CD1c-positive myeloid dendritic cell (primary cell): ENCODE measurements around the gene SSTR4.
"Not testable (repeated sequence)": the region's sequence is repeated elsewhere in the genome, so short reads cannot be mapped to it uniquely, and the experiment has no call there.

Experiments
- DNase-seq: peaks from one replicate; pipeline ENCODE4 v3.0.0-alpha.2; 2016; ENCODE audit errors: extremely low spot score

Gene SSTR4, protein sequence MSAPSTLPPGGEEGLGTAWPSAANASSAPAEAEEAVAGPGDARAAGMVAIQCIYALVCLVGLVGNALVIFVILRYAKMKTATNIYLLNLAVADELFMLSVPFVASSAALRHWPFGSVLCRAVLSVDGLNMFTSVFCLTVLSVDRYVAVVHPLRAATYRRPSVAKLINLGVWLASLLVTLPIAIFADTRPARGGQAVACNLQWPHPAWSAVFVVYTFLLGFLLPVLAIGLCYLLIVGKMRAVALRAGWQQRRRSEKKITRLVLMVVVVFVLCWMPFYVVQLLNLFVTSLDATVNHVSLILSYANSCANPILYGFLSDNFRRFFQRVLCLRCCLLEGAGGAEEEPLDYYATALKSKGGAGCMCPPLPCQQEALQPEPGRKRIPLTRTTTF

DNA sequence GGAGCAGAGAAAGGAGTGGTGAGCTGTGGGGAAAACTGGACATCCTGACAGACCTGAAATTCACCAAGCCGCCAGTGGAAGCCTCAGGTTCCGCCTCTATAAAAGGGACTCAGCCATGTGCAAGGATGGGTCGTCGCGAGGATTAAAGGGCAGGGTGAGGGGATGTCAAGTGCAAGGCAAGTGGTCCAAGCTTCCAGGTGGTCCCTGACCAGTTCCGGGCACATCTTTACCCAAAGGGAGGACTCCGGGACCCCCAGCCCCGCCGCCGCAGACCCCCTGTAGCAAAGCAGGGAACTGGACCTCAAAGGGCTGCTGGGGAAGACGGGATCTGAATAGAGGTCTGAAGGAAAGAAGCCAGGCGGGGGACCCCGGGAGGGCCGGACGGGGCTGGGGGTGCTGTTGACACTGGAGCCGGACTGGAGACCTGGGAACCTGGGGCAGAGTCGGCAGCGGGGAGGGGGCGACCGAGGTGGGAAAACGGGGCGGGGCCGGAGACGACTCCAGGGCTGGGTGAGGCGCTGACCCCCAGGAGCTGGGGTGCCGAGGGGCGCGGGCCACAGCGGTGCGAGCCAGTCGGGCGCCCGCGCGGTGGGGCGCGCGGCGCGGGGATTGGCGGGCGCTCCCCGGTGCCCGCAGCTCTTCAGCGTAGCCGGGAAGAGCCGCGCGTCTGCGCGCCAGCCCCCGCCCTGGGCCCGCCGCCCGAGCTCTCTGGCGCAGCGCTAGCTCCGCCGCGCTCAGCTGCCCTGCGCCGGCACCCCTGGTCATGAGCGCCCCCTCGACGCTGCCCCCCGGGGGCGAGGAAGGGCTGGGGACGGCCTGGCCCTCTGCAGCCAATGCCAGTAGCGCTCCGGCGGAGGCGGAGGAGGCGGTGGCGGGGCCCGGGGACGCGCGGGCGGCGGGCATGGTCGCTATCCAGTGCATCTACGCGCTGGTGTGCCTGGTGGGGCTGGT, at the start of gene SSTR4:
Gene SSTR4 (plus strand): TSS at position 592 of the 951 bp plus-strand sequence. CDS start 172 bp downstream, at position 764.
- no peak for DNase-seq

DNA sequence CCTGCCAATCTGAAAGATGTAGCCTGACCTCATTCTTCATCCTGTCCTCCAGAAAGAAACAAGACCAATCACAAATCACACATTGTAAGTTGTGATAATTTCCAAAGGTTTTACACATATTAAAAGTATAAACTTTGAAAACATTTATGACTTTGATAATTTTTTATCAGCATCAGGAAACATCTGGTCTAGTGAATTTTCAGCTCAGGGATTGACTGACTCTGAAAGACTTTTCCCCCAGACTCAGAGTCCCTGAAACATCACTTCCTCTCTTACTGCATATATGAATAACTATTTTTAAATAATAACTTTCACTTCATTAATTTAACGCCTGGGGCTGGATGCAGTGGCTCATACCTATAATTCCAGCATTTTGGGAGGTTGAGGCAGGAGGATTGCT, 48.5 kb upstream of the SSTR4 start:
- DNase-seq, result peak; percentile 34

DNA sequence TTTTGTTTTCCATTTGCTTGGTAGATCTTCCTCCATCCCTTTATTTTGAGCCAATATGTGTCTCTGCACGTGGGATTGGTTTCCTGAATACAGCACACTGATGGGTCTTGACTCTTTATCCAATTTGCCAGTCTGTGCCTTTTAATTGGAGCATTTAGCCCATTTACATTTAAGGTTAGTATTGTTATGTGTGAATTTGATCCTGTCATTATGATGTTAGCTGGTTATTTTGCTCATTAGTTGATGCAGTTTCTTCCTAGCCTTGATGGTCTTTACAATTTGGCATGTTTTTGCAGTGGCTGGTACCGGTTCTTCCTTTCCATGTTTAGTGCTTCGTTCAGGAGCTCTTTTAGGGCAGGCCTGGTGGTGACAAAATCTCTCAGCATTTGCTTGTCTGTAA, 43.7 kb upstream of the SSTR4 start:
- not testable (repeated sequence) for DNase-seq

DNA sequence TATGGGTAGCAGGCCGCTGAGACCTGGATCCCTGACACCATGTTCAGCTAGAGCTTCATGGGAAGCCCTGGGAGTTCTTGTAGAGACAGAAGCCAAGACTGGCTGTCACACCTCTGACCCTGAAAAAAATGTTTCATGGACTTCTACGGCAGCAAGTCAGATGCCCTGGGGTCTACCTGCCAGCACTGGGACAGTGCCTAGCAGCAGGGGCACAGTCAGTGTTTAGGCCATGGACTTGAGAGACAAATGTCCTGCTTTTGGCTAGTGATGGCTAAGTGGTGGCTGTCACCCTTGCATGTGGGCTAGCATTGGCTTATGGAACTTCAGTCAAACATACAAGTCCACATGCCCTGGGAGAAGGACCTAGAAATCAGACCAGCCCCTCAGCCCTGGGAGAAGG, 41.3 kb upstream of the SSTR4 start:
- DNase-seq, result no peak

DNA sequence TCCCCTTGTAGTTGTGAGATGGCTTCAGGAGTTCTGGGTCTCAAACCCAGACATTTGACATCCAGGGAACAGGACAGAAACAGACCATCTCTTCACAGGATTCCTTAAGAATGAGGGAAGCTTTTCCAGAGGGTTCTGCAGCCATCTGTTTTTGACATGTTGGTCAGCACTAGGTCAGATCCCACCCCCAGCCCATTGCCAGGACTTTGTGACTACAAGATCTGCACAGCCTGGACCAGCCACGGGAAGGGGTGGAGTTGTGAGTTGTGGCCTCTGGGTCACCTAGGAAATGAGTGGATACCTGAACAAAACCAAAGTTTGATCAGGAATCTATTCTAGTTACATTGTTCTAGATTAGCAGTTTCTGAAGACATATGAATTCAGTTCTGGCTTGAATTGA, 39.2 kb upstream of the SSTR4 start:
- DNase-seq, result no peak

DNA sequence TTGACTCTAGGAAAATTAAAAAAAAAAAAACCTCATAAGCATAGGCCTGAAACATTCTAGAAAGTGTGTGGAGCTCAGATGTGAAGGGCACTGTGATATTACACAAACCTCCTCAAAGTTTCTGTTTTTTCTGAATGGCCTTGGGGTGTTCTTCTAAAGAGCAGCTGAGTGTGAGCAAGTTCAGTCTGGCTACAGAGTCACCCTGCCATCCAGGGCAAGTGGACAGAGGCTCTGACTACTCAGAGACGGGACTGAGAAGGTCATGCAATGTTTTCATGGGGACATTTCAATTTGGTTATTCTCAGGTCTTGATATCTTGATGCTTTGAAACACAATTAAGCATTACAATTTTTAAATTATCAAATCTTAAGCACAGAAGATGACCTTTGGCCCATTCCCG, 36.6 kb upstream of the SSTR4 start:
- no peak for DNase-seq

DNA sequence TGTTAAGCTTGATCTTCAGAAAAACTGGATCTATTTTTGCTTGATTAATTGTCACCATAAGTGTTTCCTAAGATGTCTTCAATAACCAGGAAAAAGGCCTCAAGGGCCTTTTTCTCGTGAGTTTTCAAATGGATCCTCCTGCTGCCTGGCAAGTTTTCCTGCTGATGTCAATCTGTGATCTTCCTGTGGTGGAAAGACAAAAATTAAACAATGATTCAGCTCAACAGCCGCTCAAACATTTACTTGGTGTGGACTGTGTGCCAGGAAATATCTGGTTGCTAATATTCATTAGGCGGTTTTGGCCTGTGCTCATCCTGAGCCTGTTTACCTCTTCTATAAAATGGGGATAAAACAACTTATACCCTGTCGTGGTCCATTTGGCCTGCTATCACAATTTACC, 35.4 kb upstream of the SSTR4 start:
- no peak for DNase-seq

DNA sequence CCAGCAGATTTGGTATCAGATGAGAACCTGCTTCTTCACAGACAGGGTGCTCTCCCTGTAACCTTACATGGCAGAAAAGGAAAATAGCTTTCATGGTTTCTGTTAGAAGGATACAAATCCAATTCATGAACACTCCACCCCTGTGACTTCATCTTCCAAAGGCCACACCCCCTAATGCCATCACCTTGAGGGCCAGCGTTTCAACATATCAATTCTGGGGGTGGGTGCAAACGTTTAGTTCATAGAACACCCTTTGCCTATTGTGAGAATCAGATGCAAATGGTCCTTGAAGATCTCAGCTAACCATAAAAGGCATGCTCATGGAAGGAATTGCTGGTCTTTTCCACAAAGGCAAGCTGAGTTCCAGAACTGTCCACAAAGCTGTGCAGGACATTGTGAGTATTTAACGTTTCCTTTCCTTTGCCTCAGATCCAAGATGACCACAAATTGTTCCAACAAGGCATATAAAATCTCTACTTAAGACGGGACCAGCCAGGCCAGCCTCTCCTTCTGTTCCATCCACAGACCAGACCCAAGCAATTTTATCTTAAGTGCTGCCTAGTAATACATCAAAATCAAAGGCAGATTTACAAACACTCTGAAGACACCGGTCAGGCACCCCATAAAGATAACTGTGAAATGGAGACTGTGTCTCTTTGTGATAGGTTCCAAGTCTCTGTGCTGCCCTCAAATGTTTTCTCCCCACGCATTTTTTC, 34.7 kb upstream of the SSTR4 start:
- DNase-seq, result no peak

DNA sequence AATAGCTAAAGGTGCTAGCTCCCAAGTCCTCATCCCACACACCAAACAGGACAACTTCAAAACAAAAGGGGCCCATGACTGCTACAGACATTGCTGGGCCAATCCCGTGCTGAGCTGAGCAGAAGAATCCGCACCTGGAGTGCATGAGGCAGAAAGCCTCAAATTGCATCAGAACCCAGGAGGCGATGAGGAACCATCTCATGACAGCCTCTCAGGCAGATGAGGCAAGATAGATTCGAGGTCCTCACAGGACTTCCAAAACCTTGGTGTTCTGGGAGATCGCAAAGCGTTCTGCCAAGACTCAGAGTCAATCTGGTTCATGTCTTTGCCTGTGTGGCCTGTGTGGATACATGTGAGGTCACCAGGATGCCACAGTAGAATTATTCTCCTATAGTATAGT, 32.8 kb upstream of the SSTR4 start:
- DNase-seq, result peak; percentile 28

DNA sequence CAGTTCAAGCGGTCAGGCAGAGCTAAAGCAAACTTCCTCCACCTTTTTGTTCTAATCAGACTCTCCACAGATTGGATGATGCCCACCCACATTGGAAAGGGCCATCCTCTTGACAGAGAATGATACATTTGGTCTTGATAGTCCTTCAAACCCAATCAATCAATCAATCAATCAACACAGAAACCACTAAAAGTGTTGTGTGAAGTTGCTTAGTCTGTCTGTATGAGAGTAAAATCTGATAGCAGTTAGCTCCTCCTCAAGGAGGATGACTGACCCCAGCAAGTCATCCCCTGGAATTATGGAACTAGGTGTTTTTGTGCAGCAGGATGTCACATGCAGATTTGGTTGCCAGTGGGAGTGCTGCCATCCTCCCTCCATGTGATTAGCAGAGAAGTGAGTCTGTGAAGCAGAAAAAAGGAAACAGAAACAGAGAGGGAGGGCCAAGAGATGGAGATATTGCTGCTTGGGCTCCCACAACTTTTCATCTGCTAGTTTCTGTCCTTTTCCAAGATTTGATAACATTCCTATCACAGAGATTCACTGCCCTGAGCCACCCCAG, 32.0 kb upstream of the SSTR4 start:
- DNase-seq, result no peak

DNA sequence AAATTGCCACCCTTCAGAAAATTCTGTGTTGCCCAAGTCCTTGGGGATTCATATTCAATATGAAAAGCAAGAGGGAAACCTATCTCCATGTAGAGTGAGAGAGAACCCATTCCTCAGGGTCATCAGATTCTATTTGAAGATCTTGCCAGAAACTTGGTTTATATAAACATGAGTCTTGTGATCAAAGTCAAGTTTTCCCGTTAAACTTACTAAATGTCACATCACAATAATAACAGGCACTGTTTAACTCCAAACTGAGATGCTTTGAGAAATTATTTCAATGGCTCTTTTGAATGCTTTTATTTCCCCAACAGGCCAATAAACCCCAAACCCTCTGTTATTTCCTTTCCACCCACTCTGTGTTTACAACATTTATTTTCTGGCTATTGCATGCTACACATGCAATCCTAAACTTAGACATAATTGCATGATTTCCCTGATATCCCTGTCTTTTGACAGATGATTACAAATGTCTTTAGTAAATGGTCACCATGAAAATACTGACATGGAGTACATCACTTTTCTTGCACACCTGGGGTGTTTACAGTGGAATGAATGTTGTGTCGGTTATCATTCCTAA, 31.1 kb upstream of the SSTR4 start:
- no peak for DNase-seq

DNA sequence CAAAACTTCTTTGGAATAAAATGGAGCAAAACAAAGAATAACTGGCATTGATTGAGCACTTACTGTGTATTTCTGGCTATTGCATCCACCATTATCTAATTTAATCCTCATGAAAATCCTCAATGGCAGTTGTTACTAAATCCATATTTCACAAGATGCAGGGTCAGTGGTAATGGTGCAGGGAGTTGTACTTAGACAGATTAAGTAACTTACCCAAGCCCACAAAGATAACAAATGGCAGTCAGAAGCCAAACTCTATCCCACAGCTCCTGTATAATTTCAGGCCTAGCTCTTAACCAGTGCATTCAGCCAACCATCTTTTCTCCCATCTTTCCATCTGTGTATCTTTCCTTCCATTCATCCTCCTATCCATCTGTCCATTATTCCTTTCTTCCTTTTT, 29.3 kb upstream of the SSTR4 start:
- no peak for DNase-seq

DNA sequence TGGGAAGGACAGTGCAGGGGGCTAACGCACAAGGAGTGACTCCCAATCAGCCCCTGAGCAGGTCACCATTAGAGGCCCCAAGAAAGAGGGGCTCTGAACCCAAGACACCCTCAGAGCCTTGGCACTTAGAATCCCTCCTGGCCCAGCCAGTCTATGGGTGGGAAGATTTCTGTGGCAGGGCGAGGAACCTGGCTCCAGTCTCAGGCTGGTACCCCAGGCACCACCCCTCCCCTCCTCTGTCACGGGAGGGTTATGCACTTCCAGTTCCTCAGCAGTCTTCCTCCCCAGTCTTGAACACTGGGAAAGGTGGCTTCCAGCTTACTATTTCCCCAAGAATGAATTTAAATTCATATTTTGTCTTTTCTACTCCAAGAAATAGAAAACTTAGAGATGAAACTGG, 27.6 kb upstream of the SSTR4 start:
- no peak for DNase-seq

DNA sequence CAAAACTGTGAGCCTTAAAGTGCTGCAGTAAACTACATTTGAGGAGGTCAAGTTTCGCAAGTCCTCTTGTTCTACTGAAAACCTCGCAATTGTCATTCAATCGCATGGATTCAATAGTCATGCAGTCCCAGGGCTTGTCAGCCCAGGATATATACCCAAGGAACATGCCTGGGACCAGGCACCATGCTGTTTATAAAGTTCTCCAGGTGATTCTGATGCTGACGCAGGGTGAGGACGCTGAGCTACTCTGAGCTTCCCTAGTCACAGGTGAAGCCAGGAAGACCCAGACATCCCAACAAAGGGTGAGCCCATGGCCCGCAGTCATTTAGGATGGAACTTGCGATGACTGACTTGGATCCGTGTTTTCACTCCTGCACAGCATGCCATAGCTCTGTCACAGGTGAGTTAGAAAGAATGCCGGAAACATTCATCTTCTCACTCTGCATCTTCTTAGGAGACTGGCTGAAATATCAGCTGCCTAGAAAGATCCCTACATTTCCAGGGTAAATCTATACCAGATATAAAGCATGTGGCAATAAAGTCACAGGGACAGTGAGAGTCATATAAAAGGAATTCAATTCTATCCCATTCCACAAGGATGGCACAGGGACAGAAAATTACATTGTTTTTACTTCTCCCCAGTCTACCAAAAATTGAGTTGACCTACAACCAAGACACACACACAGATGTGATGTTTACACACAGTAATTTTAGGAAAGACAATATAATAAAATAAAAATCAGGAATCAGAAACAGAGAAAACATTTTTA, 27.0 kb upstream of the SSTR4 start:
- DNase-seq, result no peak

DNA sequence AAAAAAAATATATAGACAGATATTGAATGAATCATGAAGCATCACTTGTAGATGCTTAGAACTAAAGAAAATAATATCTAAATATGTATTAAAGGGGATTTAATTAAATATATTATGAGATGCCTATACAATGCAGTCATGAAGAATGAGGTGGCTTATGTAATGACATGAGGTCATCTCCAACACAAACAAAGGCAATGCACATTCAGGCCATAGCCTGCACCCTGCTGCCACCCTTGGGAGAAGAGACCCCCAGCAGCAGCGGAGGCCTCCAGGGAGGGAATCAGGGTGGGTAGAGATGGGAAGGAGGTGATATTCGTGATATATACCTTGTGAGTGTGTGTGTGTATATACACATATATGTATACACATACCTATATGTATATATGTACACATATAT, 26.4 kb upstream of the SSTR4 start:
- no peak for DNase-seq

DNA sequence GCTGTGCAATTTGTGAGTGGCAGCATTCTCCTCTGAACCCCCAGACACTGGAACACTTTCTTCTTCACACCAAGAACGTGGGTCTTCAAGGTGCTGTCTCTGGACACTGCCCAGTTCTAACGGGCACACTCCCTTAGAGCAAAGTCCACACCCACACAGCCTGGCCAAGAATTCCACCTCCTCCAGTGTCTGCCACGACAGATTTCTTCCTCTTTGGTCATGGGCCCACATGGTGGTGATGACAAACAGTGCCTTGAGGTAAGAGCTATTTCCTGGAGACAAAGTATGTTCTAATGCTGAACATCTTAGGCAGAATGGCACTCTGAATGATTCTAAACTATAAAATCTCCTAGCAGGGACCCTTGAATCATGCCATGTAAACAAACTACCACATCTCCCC, 25.5 kb upstream of the SSTR4 start:
- peak; percentile 65 for DNase-seq

DNA sequence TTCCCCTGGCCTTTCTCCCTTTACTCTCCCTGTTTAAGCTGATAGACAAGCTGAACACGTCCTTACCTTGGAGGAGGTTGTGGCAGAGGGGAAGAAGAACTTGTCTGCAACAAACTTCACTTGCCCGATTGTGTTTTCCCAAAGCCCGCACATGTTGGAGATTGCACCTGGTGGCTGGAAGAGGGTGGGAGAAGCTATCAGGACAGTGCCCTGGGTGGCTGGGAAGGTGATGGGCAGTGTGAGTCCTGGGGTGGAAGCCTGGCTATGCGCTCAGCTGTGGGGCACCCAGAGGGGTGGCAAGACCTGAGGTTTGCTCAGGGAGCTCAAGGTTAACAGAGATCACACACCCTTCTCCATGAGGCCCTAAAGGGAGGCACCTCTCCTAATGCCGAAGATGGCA, 25.0 kb upstream of the SSTR4 start:
- DNase-seq, result no peak

DNA sequence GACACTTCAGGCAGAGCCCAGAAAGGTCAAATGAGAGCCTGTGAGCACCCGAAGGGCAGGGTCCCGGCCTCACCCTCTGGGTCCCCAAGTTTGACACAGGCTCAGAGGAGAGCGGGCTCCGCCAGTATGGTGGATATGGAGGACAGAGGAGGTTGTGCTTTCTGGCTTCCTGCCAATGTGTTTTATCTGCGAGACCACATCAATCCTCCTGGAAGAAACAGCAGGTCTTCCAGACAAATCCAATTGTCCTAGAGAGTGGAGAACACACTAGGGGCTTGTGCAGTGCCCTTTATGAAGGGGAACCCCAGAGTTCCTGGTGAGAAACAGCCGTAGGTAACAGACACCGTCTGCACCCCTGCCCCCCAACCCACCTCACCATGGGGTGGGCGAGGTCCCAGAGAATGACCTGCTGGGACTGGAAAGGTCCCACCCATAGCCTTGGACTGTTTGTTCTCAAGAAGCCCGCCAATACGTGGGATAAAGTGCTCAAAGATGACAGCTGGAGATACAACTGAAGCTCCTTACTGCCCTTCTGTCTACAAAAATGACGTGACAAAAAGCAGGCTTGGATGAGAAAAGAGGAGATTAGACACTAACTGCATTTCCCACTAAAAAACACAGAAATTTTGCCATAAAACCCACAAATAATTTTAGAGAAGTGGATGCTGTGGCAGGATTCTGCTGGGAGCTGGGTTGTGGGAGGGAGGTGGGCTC, 23.9 kb upstream of the SSTR4 start:
- DNase-seq, result no peak

DNA sequence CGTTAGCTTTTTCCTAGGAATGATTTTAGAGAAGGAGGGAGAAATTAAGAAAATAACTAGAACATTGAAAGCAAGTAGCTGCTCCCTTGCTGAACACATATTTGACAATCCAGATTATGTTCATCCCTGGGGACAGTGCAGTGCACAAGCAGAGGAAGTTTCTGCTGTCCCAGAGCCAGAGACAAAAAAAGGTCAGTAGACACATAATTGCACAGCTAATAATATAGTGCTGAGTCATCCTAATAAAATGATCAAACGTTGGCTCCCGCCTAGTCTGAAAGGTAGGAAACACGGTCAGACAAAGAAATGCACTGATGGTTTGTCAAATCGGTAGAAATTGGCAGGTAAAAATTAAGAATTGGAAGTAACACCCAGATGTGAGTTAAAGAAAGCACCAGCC, 21.7 kb upstream of the SSTR4 start:
- DNase-seq, result no peak

DNA sequence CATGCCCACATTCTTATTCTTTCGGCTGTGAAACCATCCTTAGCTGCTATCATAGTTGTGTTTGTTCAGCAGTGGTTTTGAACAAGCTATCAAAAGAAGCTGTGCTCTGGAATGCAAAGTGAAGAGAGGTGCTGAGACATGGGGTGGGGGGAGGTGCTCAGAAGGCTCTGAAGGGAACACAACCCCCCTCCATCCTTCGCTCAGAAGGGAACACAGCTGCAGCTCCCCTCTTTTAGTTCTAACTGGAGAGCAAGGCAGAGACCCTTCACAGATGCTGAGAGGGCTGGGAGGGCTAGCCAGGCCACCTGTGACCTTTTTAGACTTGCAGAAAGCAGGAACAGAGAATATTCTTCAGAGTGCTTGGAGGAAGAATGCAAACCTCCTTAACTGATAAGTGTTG, 17.6 kb upstream of the SSTR4 start:
- no peak for DNase-seq
